GM12891 (cell line): ENCODE data around the gene THUMPD1.
A peak's percentile ranks its signal among the peaks of the same experiment; 100 is the strongest.
"Not testable (repeated sequence)": the region's sequence is repeated elsewhere in the genome, so short reads cannot be mapped to it uniquely, and the experiment has no call there.

ENCODE experiments used
- DNase-seq: peaks from one replicate; pipeline ENCODE4 v3.0.0; 2011; ENCODE audit warnings: low spot score; ENCODE audit not compliant: insufficient read length
- FAIRE-seq: peaks from 2 replicates; lab custom pipeline; 2011; peaks lifted over from hg19 to GRCh38; lab: Jason Lieb, UNC
- PAX5 ChIP-seq: IDR thresholded peaks from 2 replicates; pipeline ENCODE4 v1.6.1; 2011; ENCODE audit warnings: low read length, moderate library complexity, mild to moderate bottlenecking; ENCODE audit not compliant: insufficient read depth, severe bottlenecking
- POLR2A ChIP-seq: IDR thresholded peaks from 2 replicates; pipeline ENCODE4 v1.6.1; 2011; ENCODE audit warnings: low read depth, low read length, control low read depth
- POLR2AphosphoS5 ChIP-seq: IDR thresholded peaks from 2 replicates; pipeline ENCODE4 v1.6.1; 2011; ENCODE audit warnings: low read depth, low read length, control low read depth
- POU2F2 ChIP-seq: IDR thresholded peaks from 2 replicates; pipeline ENCODE4 v1.6.1; 2011; ENCODE audit warnings: low read depth, mild to moderate bottlenecking, control low read depth, low read length, moderate library complexity
- SPI1 ChIP-seq: IDR thresholded peaks from 2 replicates; pipeline ENCODE4 v1.6.1; 2011; ENCODE audit warnings: low read depth, low read length, control low read depth
- TAF1 ChIP-seq: IDR thresholded peaks from 2 replicates; pipeline ENCODE4 v1.6.1; 2011; ENCODE audit warnings: low read depth, low read length, control low read depth

THUMPD1 gene

DNA sequence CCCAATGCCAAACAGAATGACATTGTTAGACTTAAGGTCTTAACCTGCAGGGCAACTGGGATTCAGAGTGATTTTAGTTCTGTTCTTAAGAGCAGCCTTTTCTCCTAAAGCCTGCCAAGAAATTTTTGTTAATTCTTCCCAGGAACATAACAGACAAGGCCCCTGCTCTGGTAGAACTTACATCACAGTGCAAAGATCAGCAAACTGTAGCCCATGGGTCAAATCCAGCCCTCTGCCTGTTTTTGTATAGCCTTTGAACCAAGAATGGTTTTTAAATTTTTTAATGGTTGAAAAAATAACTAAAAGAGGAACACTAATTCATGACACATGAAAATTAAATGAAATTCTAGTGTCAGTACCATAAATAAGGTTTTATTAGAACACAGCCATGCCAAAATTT is 26.0 kb upstream of the THUMPD1 start:
- no peak for TF ChIP-seq PAX5
- DNase-seq, result no peak
- FAIRE-seq, result no peak

DNA sequence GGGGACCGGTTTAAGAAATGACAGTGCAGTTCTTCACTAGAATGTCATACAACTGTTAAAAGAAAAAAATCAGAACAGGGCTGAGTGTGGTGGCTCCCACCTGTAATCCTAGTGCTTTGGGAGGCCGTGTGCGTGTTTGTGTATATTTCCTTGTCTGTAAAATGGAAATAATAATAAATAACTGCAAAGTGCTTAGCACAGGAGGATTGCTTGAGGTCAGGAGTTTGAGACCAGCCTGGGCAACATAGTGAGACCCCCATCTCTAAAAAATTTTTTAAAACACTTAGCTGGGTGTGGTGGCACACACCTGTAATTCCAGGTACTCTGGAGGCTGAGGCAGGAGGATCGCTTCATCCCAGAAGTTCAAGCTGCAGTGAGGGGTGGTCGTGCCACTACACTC is 24.7 kb upstream of the THUMPD1 start:
- FAIRE-seq (no peak), DNase-seq (no peak)
- TF ChIP-seq POLR2A, result no peak
- no peak for TF ChIP-seq SPI1
- TF ChIP-seq TAF1, result no peak
- TF ChIP-seq POLR2AphosphoS5, result no peak
- TF ChIP-seq PAX5, result no peak
- no peak for TF ChIP-seq POU2F2

DNA sequence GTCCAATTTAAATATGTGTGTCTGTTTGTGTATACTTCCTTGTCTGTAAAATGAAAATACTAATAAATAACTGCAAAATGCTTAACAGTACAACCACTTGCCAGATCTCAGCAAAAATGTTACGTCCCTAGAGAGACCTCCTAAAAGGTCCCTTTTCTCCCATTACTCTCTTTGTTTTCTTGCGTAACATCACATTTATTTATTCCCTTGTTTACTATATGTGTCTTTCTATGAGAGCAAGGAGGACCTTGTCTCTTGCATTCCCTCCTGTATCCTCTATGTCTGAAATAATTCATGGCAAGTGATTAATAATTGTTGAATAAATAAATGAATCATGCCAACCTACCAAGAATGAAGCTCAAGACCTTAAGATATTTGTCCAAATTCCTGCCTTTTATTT is 24.1 kb upstream of the THUMPD1 start:
- no peak for TF ChIP-seq TAF1
- TF ChIP-seq SPI1, result no peak
- TF ChIP-seq POLR2A, result no peak
- no peak for TF ChIP-seq POU2F2
- no peak for TF ChIP-seq POLR2AphosphoS5
- no peak for TF ChIP-seq PAX5
- no peak for DNase-seq

DNA sequence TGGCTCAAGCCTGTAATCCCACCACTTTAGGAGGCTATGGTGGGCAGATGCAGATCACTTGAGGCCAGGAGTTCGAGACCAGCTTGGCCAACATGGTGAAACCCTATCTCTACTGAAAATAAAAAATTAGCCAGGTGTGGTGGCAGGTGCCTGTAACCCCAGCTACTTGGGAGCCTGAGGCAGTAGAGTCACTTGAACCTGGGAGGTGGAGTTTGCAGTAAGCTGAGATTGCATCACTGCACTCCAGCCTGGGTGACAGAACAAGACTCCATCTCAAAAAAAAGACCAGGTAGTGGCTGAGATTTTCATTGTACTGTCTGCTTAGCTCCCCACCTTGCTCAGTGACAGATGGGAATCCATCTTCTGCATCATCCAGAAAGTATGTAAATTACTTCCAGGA is 22.8 kb upstream of the THUMPD1 start:
- not testable (repeated sequence) for FAIRE-seq, DNase-seq

More for the DNA sequence above, 24.1 kb upstream of the THUMPD1 start:
- no peak for FAIRE-seq

DNA sequence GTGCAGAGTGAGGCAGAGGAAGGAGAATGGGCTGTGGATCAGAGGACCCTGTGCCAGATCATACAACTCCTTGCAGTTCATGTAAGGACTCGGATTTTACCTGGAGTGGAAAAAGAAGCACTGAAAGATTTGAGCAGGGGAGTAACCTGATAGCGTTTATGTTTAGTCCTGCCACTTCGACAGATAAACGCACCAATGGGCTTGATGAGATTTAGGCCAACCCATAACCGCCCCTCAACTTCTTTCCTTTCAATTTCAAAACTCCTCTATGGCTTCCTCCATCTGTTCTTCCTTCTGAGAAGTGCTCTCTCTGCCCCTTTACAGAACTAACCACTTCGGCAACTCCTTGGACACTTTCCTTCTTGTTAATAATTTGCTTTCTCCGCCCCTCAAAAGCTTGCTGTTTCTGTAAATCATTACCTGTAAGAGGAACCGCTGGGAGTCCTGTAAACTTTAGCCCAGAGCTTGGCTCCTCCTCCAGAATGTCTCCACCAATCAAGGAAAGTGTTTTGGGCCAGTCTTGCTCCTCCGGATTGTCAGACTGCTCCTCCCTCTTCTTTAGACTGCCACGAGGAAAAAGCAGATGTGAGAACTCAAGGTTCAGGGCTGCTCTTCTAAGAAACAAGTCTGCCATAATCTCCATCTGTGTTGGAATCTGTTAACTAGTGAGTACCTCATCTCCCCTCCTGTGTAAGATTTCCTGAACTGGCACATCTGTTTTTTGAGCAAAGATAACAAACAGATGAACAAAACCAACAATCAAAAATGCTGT is 22.0 kb upstream of the THUMPD1 start, which contains the start of gene ACSM3:
Gene ACSM3 (plus strand): TSS at position 554 of the 772 bp plus-strand sequence. CDS start 6,021 bp downstream, outside the sequence.
- FAIRE-seq, result peak; percentile 88
- no peak for TF ChIP-seq PAX5
- no peak for TF ChIP-seq TAF1
- TF ChIP-seq POU2F2, result no peak
- peak; percentile 90 for TF ChIP-seq SPI1
- TF ChIP-seq POLR2A, result no peak
- TF ChIP-seq POLR2AphosphoS5, result no peak
- peak; percentile 58 for DNase-seq

DNA sequence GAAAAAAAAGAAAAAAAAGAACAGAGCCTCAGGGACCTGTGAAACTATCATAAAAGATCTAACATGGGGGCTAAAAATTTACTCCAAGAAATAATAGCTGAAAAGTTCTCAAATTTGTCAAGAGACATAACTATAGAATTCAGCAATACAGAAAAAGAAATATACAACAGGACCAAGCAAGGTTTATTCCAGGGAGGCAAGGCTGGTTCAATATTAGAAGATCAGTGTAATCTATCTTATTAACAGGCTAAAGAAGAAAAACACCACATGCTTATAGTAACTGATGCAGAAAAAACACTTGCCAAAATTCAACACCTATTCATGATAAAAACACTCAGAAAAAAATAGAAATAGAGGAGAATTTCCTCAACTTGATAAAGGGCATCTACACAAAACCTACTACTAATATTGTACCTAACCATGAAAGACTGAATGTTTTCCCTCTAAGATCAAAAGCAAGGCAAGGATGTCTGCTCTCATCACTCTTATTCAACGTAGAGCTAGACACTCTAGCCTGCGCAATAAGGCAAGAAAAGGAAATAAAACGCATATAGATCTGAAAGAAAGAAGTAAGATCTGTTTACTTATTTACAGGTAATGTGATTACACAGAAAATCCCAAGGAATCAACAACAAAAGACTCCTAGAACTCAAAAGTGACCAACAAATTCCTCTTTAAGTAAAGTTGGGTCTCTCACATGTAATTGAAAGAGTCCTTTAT is 20.9 kb upstream of the THUMPD1 start:
- no peak for DNase-seq
- TF ChIP-seq SPI1, result no peak
- TF ChIP-seq POLR2A, result no peak
- no peak for TF ChIP-seq PAX5
- TF ChIP-seq POU2F2, result no peak
- no peak for TF ChIP-seq TAF1
- no peak for TF ChIP-seq POLR2AphosphoS5
- no peak for FAIRE-seq

DNA sequence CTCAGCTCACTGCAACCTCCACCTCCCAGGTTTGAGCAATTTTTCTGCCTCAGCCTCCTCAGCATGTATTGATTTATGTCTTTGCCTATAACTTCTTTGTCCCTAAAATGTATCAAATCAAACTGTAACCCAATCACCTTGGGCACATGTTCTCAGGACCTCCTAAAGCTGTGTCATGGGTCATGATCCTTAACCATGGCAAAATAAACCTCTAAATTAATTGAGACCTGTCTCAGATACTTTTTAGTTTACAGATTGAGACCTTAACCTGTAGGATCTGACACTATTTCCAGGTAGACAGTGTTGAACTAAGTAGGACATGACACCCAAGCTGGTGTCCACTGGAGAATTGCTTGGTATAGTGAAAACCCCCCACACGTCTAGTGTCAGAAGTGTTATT is 19.6 kb upstream of the THUMPD1 start:
- TF ChIP-seq POLR2AphosphoS5, result no peak
- DNase-seq (no peak), FAIRE-seq (no peak)

DNA sequence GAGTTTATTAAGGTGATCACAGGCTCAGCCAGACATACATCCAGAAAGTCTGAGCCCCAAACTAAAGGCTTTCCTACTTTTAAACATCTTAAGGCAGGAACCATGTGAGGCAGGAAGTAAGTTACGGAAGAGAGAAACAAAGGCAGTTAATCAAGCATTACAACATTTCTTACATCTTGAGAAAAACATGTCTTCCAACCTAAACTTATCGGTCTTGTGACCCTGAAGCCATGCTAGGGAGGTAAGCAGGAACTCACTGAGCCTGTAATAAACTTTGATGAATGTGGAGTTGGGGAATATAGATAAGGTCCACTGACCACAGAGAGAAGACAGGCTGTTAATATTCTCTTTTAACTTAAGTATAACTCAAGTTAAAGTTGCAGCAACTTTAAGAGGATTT is 18.7 kb upstream of the THUMPD1 start:
- TF ChIP-seq POLR2A, result no peak
- DNase-seq, result no peak
- no peak for FAIRE-seq

DNA sequence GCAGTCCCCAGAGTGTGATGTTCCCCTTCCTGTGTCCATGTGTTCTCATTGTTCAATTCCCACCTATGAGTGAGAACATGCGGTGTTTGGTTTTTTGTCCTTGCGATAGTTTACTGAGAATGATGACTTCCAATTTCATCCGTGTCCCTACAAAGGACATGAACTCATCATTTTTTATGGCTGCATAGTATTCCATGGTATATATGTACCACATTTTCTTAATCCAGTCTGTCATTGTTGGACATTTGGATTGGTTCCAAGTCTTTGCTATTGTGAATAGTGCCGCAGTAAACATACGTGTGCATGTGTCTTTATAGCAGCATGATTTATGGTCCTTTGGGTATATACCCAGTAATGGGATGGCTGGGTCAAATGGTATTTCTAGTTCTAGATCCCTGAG is 14.2 kb upstream of the THUMPD1 start:
- not testable (repeated sequence) for DNase-seq, FAIRE-seq

DNA sequence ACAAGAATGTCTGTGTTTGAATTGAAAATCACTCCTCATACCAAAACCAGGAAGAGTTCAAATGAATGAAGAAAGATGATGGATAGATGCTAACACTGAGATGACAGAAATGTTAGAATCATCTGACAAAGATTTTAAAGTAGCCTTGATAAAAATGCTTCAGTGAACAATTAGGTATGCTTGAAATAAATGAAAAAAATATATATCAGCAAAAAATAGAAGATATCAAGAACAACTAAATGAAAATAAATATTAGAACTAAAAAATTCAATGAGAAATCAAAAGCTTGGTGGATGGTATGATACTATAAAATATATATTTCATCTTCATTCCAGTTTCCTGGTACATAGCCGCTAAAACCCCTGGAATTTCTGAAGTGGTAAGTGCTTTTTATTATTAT is 13.6 kb upstream of the THUMPD1 start:
- FAIRE-seq (no peak), DNase-seq (no peak)
- TF ChIP-seq POLR2A (no peak), TAF1 (no peak), POU2F2 (no peak), SPI1 (no peak), PAX5 (no peak), POLR2AphosphoS5 (no peak)

DNA sequence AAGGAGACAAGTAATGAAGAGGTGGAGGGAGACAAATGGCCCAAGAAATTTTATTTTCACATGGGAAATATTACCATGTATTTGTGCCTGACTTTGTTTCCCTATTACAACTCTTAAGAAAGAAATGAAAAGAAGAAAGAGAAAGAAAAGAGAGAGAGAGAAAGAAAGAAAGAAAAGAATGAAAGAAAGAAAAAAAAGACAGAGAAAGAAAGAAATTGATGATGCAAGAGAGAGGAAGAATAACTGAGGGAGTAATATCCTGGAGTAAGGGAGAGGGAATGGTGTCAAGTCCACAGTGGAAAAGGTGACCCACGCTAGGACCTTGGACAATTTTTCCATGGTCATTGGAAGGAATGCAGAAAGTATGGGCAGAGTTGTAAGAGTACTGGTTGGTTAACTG is 12.1 kb upstream of the THUMPD1 start:
- FAIRE-seq (no peak), DNase-seq (no peak)
- no peak for TF ChIP-seq SPI1
- TF ChIP-seq POU2F2, result no peak
- TF ChIP-seq PAX5, result no peak
- no peak for TF ChIP-seq POLR2AphosphoS5
- TF ChIP-seq POLR2A, result no peak
- TF ChIP-seq TAF1, result no peak
